ENCODE measurements around the gene ITPR1. TPM values are rescaled to one million over a fixed set of nuclear protein-coding genes. Genes with fewer than 3 reads are reported as not detected.

The ITPR1 gene
- total and polyA plus RNA-seq, 2 experiments from 2014 or later = 1.4 to 2.5 TPM

- Histone ChIP-seq H3K9me2 (ENCODE audit: insufficient read depth) (no peaks in the 10 kb centered on the region), H4K20me1 (ENCODE audit: insufficient read depth) (no peaks in the 10 kb centered on the region), H3K79me2 (ENCODE audit: insufficient read depth) (no peaks in the 10 kb centered on the region), H3K9me3 (ENCODE audit: low read depth) (no peaks in the 10 kb centered on the region), H3K36me3 (ENCODE audit: low read depth) (no peaks in the 10 kb centered on the region), H3K9ac (no peak overlapping the region), H2AFZ (no peak overlapping the region), H3K4me3 (no peak overlapping the region), H3K27ac (no peak overlapping the region), H3F3A (ENCODE audit: insufficient read depth) (no peaks in the 10 kb centered on the region), H3K27me3 (replicated peaks; ENCODE audit: insufficient read depth) (peaks cover 26% of the 10 kb centered on the region), H3K4me1 (ENCODE audit: insufficient read depth) (0 out of 2 replicates have a peak, but pooled peaks cover 7% of the 10 kb centered on the region), H3K4me2 (ENCODE audit: unreplicated experiment) (no peak overlapping the region)
- TF ChIP-seq EZH2 (IDR thresholded peaks at IDR 0.05; ENCODE audit: insufficient read depth, poor library complexity, severe bottlenecking) (no peak), EZH2phosphoT487 (IDR thresholded peaks at IDR 0.05; ENCODE audit: insufficient read depth, low read depth) (no peak)
- DNase-seq = no peak
- in situ Hi-C loops (cut with MboI) = no loop called here
These were observed 17.3 kb upstream of the ITPR1 start for GRCh38 chr3:4475804-4476203.

GRCh38 chr3:4476496-4476895 is 16.7 kb upstream of the ITPR1 start:
- DNase-seq = no peak
- no peaks in the 10 kb centered on the region for H3F3A ChIP-seq (ENCODE audit: insufficient read depth)
- no peak overlapping the region for H3K4me3 ChIP-seq
- H2AFZ ChIP-seq = no peak overlapping the region
- no peak overlapping the region for H3K9ac ChIP-seq
- no peaks in the 10 kb centered on the region for H3K36me3 ChIP-seq (ENCODE audit: low read depth)
- no peaks in the 10 kb centered on the region for H3K9me3 ChIP-seq (ENCODE audit: low read depth)
- in situ Hi-C loops (cut with MboI) = no loop called here
- no peaks in the 10 kb centered on the region for H3K9me2 ChIP-seq (ENCODE audit: insufficient read depth)
- no peaks in the 10 kb centered on the region for H4K20me1 ChIP-seq (ENCODE audit: insufficient read depth)
- no peak overlapping the region for H3K4me2 ChIP-seq (ENCODE audit: unreplicated experiment)
- no peak overlapping the region for H3K27ac ChIP-seq
- WGBS, 2 experiments (ENCODE audit: low coverage in 1 of 2, low lambda C conversion rate in 2 of 2, missing lambda C conversion rate in 2 of 2) = 16 to 25% methylated on average over 1 of the region's 1 CpG
- TF ChIP-seq EZH2 (IDR thresholded peaks at IDR 0.05; ENCODE audit: insufficient read depth, poor library complexity, severe bottlenecking) (no peak), EZH2phosphoT487 (IDR thresholded peaks at IDR 0.05; ENCODE audit: insufficient read depth, low read depth) (no peak)
- H3K27me3 ChIP-seq (replicated peaks; ENCODE audit: insufficient read depth) = peaks cover 26% of the 10 kb centered on the region
- no peaks in the 10 kb centered on the region for H3K79me2 ChIP-seq (ENCODE audit: insufficient read depth)
- H3K4me1 ChIP-seq (ENCODE audit: insufficient read depth) = 0 out of 2 replicates have a peak, but pooled peaks cover 7% of the 10 kb centered on the region

GRCh38 chr3:4478261-4478660 is 14.9 kb upstream of the ITPR1 start:
- DNase-seq = no peak
- Histone ChIP-seq H3K9me3 (ENCODE audit: low read depth) (no peaks in the 10 kb centered on the region), H3K9me2 (ENCODE audit: insufficient read depth) (no peaks in the 10 kb centered on the region), H2AFZ (no peak overlapping the region), H3K4me2 (ENCODE audit: unreplicated experiment) (no peak overlapping the region), H4K20me1 (ENCODE audit: insufficient read depth) (no peaks in the 10 kb centered on the region), H3K4me3 (no peak overlapping the region), H3F3A (ENCODE audit: insufficient read depth) (no peaks in the 10 kb centered on the region), H3K79me2 (ENCODE audit: insufficient read depth) (no peaks in the 10 kb centered on the region), H3K4me1 (ENCODE audit: insufficient read depth) (0 out of 2 replicates have a peak, but pooled peaks cover 7% of the 10 kb centered on the region), H3K27ac (no peak overlapping the region), H3K9ac (no peak overlapping the region), H3K36me3 (ENCODE audit: low read depth) (no peaks in the 10 kb centered on the region), H3K27me3 (replicated peaks; ENCODE audit: insufficient read depth) (peaks cover 22% of the 10 kb centered on the region)
- 33 to 51% methylated on average over 3 of the region's 3 CpGs for WGBS, 2 experiments (ENCODE audit: low coverage in 1 of 2, low lambda C conversion rate in 2 of 2, missing lambda C conversion rate in 2 of 2)
- TF ChIP-seq EZH2phosphoT487 (IDR thresholded peaks at IDR 0.05; ENCODE audit: insufficient read depth, low read depth) = no peak
- in situ Hi-C loops (cut with MboI) = no loop called here

- Histone ChIP-seq H3K79me2 (ENCODE audit: insufficient read depth) (no peaks in the 10 kb centered on the region), H2AFZ (peak overlapping the region; percentile 94; the same call in 1 of the 2 replicates), H3K9ac (0 out of 2 replicates have a peak overlapping the region, but pooled peaks have one; percentile 85), H3K27me3 (replicated peaks; ENCODE audit: insufficient read depth) (no peaks in the 10 kb centered on the region), H3K9me3 (ENCODE audit: low read depth) (no peaks in the 10 kb centered on the region), H4K20me1 (ENCODE audit: insufficient read depth) (no peaks in the 10 kb centered on the region), H3K4me2 (ENCODE audit: unreplicated experiment) (peak overlapping the region; percentile 88), H3K4me1 (ENCODE audit: insufficient read depth) (peaks cover 4% of the 10 kb centered on the region), H3K9me2 (ENCODE audit: insufficient read depth) (no peaks in the 10 kb centered on the region), H3F3A (ENCODE audit: insufficient read depth) (no peaks in the 10 kb centered on the region), H3K27ac (no peak overlapping the region), H3K36me3 (ENCODE audit: low read depth) (no peaks in the 10 kb centered on the region), H3K4me3 (peak overlapping the region; percentile 87)
- no peak for TF ChIP-seq EZH2phosphoT487 (IDR thresholded peaks at IDR 0.05; ENCODE audit: insufficient read depth, low read depth)
- TF ChIP-seq EZH2 (IDR thresholded peaks at IDR 0.05; ENCODE audit: insufficient read depth, poor library complexity, severe bottlenecking) = no peak
- no peak for DNase-seq
- 63 to 65% methylated on average over 5 of the region's 5 CpGs for WGBS, 2 experiments (ENCODE audit: low coverage in 1 of 2, low lambda C conversion rate in 2 of 2, missing lambda C conversion rate in 2 of 2)
- in situ Hi-C loops (cut with MboI) = no loop called here
These were observed 1.3 kb upstream of the ITPR1 start for GRCh38 chr3:4491855-4492207.
